HG02759 (cell line): Measurements from ENCODE around the gene BTAF1.

ENCODE experiments used
- ATAC-seq: cut with Tn5 transposase; IDR thresholded peaks from one replicate; pipeline ENCODE4 v1.9.1; 2021; ENCODE audit warnings: mild to moderate bottlenecking, moderate library complexity; ENCODE audit not compliant: unreplicated experiment

The BTAF1 gene

DNA sequence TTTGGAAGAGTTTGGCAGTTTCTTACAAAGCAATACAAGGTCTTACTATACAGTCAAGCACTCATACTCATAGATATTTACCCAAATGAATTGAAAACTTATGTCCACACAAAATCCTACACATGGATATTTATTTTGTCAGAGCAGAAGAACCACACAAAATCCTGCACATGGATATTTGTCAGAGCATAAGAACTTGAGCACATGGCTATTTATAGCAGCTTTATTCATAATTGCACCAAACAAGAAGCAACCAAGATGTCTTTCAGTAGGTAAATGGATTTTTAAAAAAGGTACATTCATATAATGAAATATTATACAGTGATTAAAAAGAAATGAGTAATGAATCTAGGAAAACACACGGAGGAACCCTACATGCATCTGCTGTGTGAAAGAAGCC lies 115.4 kb downstream of the BTAF1 start:
- no peak for ATAC-seq

DNA sequence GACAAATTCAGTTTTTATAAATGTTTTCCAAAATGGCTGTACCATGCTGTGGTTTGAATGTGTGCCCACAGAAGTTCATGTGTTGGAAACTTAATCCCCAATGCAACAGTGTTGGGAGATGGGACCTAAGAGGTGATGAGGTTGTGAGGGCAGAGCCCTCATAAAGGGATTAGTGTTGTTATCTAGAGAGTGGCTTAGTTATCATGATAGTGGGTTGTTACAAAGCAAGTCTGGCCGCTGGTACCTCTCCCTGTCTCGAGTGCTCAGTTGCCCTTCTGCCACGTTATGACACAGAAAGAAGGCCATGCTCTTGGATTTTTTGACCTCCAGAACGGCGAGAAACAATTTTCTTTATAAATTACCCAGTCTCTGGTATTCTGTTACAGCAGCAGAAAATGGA lies 119.0 kb downstream of the BTAF1 start:
- ATAC-seq, result no peak

- no peak for ATAC-seq
Measured at GRCh38 chr10:92045641-92046106, 122.1 kb downstream of the BTAF1 start.

- ATAC-seq, result no peak
Measured at GRCh38 chr10:92047215-92047614, 123.6 kb downstream of the BTAF1 start.

- ATAC-seq, result no peak
Measured at GRCh38 chr10:92052088-92052487, 128.5 kb downstream of the BTAF1 start.

DNA sequence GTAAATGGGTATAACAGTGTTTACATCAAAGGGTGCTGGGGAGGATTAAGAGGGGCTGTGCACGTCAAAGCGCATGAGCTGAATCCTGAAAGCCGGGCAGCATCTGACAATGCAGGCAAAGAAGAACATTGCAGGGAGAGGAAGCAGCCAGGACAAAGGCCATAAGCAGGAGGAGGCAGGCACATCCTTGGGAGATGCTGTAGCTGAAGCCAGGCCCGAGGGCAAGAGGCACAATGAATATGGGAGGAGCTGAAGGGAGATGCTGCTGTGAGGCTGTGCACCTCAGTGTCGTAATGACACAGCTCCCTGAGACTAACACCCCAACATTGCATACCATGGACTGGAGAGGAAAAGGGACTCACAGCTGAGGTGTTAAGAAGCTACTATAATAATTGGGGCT lies 129.2 kb downstream of the BTAF1 start:
- no peak for ATAC-seq

GRCh38 chr10:92054807-92055206 lies 131.2 kb downstream of the BTAF1 start:
- no peak for ATAC-seq

DNA sequence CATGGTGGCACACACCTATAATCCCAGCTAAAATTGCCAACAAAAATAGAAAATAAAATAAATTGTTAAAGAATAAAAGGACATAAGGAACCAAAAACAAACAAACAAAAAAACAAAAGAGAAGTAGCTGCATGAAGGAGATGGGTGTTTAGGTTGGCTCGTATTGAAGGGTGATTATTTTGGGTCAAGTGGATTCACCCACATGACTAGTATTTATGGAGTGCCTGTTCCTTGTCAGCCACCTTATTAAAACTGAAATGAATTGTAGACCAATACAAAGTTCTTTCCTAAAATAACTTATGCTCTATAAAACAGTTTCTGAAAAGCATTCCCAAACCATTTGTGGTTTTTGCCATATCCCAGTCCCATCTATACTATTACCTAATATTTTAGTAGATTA lies 138.7 kb downstream of the BTAF1 start:
- no peak for ATAC-seq

GRCh38 chr10:92064506-92064905 lies 140.9 kb downstream of the BTAF1 start:
- ATAC-seq, result no peak

DNA sequence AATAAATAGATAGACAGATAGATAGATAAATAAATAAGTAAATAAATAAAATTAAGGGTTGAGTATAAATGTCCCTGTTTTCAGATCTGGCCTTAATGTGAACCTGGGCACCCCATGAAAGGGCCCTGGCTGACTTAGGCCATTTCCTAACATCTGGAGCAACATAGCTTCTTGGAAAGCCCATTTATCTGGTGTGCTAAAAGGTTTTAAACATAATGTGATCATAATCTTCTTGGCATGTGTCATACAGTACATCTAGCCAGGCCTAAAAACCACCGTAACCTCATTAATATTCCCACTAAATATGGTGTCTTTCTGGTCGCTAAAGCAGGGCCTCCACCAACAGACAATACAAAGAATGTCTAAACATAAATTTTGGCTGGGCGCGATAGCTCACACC lies 142.8 kb downstream of the BTAF1 start:
- no peak for ATAC-seq

DNA sequence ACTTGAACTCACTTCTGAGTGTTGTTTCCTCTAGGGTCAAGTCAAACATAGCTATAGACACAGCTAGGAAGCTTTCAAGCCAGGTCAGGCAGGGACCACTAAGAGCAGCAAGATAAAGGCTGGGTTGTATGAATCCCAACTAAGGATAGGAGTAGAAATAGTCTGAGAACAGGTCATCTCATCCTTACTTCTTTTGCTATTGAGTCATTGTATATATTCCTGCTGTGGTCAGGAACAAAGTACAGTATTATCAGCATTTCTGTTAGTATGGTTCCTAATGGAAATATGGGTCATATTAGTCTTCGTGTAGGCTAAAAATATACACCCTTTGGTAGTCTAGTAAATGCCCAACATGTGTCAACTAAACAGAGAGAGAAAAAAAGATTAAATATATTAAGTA lies 145.3 kb downstream of the BTAF1 start:
- ATAC-seq, result no peak

DNA sequence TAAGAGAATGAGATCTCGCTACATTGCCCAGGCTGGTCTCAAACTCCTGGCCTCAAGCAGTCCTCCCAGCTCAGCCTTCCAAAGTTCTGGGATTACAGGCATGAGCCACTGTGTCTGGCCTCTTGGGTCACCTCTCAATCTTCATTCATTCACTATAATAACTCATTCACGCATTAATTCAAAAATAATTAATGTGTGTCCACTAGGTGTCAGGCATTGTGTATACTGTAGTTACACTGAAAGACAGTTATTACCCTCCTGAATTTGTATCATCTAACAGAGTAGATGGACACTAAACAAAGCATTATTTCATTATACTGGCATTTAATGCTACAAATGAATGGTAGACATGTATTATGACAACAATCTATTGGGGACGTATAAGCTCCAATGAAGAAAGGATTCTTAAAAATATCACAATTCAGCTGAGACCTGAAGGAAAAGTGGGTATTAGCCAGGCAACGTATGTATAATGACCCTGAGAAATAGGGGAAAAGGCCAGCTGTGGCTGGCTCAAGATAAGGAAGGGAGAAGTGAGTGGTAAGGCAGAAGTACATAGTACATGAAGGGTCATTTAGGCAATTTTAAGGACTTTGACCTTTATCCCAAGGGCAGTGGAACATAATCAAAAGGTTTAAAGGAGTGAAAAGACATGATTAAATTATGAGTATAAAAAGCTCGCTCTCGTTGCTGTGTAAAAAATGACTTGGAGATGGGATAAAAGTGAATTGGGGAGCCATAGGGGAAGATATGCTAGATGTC lies 150.7 kb downstream of the BTAF1 start:
- ATAC-seq, result no peak

- no peak for ATAC-seq
Measured at GRCh38 chr10:92075829-92076228, 152.3 kb downstream of the BTAF1 start.

DNA sequence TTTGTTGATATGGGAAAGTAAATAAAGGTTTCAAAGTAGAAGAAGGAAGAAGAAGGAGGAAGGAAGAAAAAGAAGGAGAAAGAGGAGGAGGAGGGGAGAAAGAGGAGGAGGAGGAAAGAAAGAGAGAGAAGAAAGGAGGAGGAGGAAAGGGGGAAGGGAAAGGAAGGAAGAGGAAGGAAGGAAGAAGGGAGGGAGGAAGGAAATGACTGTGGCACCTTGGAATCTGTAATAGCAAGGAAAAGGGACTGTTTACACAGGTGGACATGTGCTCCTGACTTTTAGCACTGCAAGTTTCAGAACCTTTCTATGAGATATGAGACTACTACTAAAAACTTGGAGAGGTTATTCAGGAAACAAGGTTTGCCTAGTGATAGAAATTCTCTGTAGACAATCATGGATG lies 153.2 kb downstream of the BTAF1 start:
- no peak for ATAC-seq

GRCh38 chr10:92079003-92079402 lies 155.4 kb downstream of the BTAF1 start:
- no peak for ATAC-seq
